ENCODE results near the gene ING5.

DNA sequence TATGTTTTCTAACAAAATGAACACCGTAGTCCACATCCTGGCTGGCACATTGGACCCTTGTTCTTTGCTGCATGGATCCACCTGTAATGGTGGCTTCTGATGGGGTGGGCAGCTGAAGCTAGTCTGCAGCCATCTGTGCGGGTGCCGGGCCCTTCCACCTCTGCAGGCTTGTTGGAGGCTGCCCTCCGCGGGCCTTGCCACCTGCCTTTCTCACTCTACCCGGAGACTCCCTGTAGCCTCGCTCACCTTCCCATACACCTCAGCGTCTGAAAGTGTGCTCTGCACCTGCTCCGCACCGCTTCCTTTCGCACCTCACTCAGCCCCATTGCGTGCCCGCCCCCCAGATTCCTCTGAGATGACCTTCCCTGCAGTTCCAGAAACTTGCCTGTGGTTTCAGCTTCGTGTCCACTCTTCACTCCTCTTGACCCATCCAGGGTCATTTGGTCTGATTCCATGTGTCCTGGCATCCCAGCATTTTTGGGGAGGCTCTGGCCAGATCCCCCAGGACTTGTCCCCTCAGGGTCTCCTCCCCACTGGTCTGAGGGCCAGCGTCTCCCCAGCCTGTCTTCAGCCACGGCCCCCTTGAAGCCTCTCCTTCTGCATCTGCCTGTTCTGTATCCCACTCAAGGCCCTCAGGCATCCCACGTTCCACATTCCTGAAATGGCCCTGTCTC is 46.2 kb upstream of the ING5 start:
- TF ChIP-seq, protein P1, sequence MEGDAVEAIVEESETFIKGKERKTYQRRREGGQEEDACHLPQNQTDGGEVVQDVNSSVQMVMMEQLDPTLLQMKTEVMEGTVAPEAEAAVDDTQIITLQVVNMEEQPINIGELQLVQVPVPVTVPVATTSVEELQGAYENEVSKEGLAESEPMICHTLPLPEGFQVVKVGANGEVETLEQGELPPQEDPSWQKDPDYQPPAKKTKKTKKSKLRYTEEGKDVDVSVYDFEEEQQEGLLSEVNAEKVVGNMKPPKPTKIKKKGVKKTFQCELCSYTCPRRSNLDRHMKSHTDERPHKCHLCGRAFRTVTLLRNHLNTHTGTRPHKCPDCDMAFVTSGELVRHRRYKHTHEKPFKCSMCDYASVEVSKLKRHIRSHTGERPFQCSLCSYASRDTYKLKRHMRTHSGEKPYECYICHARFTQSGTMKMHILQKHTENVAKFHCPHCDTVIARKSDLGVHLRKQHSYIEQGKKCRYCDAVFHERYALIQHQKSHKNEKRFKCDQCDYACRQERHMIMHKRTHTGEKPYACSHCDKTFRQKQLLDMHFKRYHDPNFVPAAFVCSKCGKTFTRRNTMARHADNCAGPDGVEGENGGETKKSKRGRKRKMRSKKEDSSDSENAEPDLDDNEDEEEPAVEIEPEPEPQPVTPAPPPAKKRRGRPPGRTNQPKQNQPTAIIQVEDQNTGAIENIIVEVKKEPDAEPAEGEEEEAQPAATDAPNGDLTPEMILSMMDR (IDR thresholded peaks at IDR 0.05; ENCODE audit: low read depth, low read length) = no peak
- TF ChIP-seq, protein P2, sequence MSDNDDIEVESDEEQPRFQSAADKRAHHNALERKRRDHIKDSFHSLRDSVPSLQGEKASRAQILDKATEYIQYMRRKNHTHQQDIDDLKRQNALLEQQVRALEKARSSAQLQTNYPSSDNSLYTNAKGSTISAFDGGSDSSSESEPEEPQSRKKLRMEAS (IDR thresholded peaks at IDR 0.05; ENCODE audit: low read depth, low read length) = no peak

Data from NB4 (cell line).